Progenitor cell of endocrine pancreas (in vitro differentiated cells): ENCODE data around the gene PRKN. TPM values are rescaled to one million over a fixed set of nuclear protein-coding genes. Genes with fewer than 3 reads are reported as not detected.

Experiments used
- DNase-seq: peaks from one replicate; pipeline ENCODE4 v3.0.0; 2021; ENCODE audit warnings: low spot score; ENCODE audit not compliant: unreplicated experiment
- H3K27ac Mint-ChIP-seq: 2 replicates; pipeline ENCODE4 v1.8.0; 2021; ENCODE audit warnings: mild to moderate bottlenecking, moderate library complexity, mixed read lengths
- H3K27me3 Mint-ChIP-seq: 2 replicates; pipeline ENCODE4 v1.8.0; 2021; ENCODE audit warnings: mixed read lengths
- H3K36me3 Mint-ChIP-seq: 2 replicates; pipeline ENCODE4 v1.8.0; 2022; ENCODE audit warnings: mixed read lengths; ENCODE audit not compliant: insufficient read depth
- H3K4me1 Mint-ChIP-seq: 2 replicates; pipeline ENCODE4 v1.8.0; 2021; ENCODE audit warnings: low read depth, mixed read lengths
- H3K4me3 Mint-ChIP-seq: 2 replicates; pipeline ENCODE4 v1.8.0; 2021; ENCODE audit warnings: low read depth, mild to moderate bottlenecking, moderate library complexity, mixed read lengths
- H3K9me3 Mint-ChIP-seq: 2 replicates; pipeline ENCODE4 v1.8.0; 2021; ENCODE audit warnings: low read depth, mixed read lengths
- total RNA-seq: library from RNA; stranded (reverse); gene quantifications from 2 replicates; pipeline ENCODE4 v1.2.1, GENCODE V29; 2021
- TF ChIP-seq, protein P1 (sequence below): fragments of 200-600 bp; sonication (generic); IDR thresholded peaks from one replicate; pipeline ENCODE4 v1.5.0; 2021; ENCODE audit warnings: antibody characterized with exemption, mild to moderate bottlenecking; ENCODE audit not compliant: unreplicated experiment

PRKN gene
- total RNA-seq, 1 donor from 2014 or later, result 4.6 TPM

DNA sequence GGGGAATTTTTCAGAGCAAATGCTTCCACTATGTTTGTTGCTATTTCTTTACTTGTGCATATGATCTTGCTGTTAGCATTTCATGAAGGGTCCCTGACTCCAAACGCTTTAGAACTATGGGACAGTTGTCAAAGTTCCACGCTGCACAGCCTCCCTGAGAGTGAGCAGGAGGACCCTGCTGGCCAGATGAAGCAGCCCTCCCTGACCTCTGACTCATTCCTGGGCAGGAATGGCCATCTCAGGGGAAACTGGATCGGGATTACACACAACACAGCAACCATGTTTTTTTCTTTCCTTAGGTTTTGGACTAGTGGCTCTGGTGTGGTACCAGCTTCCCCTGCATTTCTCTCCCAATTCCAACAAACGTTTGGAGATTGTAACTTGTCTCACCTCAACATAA lies 742.9 kb downstream of the PRKN start:
- Mint-ChIP-seq H3K9me3 (peaks cover 4% of the 10 kb centered on the region), H3K27me3 (peaks cover 6% of the 10 kb centered on the region), H3K36me3 (peaks cover 2% of the 10 kb centered on the region), H3K4me1 (peaks cover 9% of the 10 kb centered on the region), H3K27ac (no peak overlapping the region), H3K4me3 (no peak overlapping the region)
- TF ChIP-seq, protein P1, sequence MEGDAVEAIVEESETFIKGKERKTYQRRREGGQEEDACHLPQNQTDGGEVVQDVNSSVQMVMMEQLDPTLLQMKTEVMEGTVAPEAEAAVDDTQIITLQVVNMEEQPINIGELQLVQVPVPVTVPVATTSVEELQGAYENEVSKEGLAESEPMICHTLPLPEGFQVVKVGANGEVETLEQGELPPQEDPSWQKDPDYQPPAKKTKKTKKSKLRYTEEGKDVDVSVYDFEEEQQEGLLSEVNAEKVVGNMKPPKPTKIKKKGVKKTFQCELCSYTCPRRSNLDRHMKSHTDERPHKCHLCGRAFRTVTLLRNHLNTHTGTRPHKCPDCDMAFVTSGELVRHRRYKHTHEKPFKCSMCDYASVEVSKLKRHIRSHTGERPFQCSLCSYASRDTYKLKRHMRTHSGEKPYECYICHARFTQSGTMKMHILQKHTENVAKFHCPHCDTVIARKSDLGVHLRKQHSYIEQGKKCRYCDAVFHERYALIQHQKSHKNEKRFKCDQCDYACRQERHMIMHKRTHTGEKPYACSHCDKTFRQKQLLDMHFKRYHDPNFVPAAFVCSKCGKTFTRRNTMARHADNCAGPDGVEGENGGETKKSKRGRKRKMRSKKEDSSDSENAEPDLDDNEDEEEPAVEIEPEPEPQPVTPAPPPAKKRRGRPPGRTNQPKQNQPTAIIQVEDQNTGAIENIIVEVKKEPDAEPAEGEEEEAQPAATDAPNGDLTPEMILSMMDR, result no peak
- DNase-seq, result no peak

DNA sequence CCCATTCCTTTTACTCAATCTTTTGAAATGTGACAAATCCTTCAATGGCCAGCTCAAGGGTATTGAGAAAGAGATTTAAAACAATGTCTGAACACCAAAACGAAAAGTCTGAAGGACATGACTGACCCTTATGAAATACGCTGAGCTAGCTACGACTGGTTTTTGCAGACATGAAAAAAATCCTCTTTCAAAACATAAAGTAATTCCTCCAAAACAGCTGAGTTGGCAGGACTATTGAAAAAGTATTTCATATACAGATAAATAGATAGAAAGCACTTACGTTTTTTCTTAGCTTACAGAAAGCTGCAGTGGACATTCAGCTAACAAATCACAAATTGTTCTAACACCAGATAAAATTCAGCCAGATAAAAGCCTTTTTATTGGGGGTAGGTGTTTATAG lies 751.0 kb downstream of the PRKN start:
- no peaks in the 10 kb centered on the region for H3K36me3 Mint-ChIP-seq
- H3K4me3 Mint-ChIP-seq, result no peak overlapping the region
- H3K27me3 Mint-ChIP-seq, result peaks cover 7% of the 10 kb centered on the region
- H3K4me1 Mint-ChIP-seq, result peaks cover 4% of the 10 kb centered on the region
- TF ChIP-seq, protein P1, result no peak
- DNase-seq, result no peak
- no peak overlapping the region for H3K27ac Mint-ChIP-seq
- H3K9me3 Mint-ChIP-seq, result no peaks in the 10 kb centered on the region

DNA sequence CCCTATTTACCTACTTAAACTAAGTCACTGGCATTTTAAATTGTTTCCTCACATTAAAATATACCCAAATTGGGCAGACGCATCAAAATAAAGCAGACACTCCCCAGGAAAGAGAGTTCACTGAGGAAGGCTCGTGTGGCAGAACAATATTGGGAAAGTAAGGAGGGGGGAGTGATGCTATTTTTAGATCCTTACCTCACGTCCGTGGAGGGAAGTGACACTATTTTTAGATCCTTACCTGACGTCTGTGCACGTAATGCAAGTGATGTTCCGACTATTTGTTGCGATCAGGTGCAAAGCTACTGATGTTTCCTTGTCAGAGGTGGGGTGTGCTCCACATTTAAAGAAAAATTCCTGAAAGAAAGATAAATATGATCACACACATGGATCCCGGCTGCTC lies 754.5 kb downstream of the PRKN start:
- DNase-seq, result no peak
- Mint-ChIP-seq H3K27ac (no peak overlapping the region), H3K36me3 (no peaks in the 10 kb centered on the region), H3K27me3 (peaks cover 4% of the 10 kb centered on the region), H3K4me1 (no peaks in the 10 kb centered on the region), H3K4me3 (no peak overlapping the region), H3K9me3 (no peaks in the 10 kb centered on the region)
- TF ChIP-seq, protein P1, result no peak

DNA sequence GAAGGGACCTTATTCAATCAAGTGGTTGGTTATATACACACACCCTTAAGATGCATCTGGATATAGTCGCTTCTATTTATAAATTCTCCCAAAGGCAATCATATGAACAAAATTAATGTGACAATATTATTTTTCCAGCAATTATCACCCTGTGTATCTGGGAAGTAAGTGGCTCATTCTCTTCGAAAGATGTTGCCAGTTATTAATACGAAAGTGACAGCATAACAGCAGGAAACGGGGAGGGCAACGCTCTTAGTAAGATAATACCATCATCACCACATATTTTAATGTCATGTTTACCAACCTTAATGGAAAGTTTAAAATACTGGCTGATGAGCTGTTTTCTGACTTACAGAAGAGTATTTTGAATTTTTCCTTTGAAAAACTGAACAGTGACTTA lies 756.5 kb downstream of the PRKN start:
- no peaks in the 10 kb centered on the region for H3K4me1 Mint-ChIP-seq
- no peak overlapping the region for H3K4me3 Mint-ChIP-seq
- TF ChIP-seq, protein P1, result no peak
- H3K36me3 Mint-ChIP-seq, result no peaks in the 10 kb centered on the region
- H3K9me3 Mint-ChIP-seq, result no peaks in the 10 kb centered on the region
- peaks cover 4% of the 10 kb centered on the region for H3K27me3 Mint-ChIP-seq
- no peak overlapping the region for H3K27ac Mint-ChIP-seq
- DNase-seq, result no peak

DNA sequence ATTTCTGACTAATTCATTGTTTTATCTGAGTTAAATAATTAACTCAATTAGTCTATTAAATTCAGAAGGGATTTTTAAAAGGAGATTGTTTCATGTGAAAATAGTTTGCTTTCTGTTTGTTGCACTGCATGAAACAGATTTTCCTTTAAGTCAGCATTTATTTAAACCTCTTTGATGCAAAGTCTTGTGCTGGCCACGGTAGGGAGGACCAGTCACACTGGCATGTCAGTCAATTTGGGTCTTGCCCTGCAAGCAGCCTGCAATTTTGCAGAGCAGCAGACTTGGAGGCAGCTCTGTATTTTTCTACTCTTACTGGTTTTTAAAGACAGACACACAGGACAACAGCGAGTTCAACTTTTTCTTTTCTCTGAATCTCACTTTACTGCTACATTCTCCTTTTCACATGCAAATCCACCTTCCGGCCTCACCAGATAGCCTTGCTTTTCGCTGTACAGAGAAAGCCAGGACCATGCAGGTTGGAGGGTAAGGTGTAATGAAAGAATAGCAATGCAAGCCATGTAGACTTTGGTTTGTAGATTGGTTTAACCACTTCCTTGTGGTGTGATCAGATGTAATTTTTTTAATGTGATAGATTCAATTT lies 763.8 kb downstream of the PRKN start:
- Mint-ChIP-seq H3K4me3 (no peak overlapping the region), H3K4me1 (peaks cover 2% of the 10 kb centered on the region), H3K27ac (no peak overlapping the region), H3K9me3 (no peaks in the 10 kb centered on the region), H3K36me3 (no peaks in the 10 kb centered on the region), H3K27me3 (peaks cover 29% of the 10 kb centered on the region)
- TF ChIP-seq, protein P1, result no peak
- no peak for DNase-seq
